ENCODE results near the gene CDR2L. TPM values are rescaled to one million over a fixed set of nuclear protein-coding genes. Genes with fewer than 3 reads are reported as not detected.

CDR2L gene
- total RNA-seq, 1 donor from 2014 or later: 52.3 TPM

GRCh38 chr17:74951065-74951464, 36.4 kb upstream of the CDR2L start:
- no peaks in the 10 kb centered on the region for H3K36me3 ChIP-seq (ENCODE audit: control insufficient read depth, insufficient read depth, low read length)
- DNase-seq (ENCODE audit: low read depth): no peak
- no peak for TF ChIP-seq CTCF (IDR thresholded peaks at IDR 0.05; ENCODE audit: insufficient read depth, low read length, poor library complexity, severe bottlenecking)
- H3K4me3 ChIP-seq (ENCODE audit: low read depth, low read length): no peak overlapping the region
- H3K27me3 ChIP-seq (ENCODE audit: control insufficient read depth, insufficient read depth, low read length): peaks cover 29% of the 10 kb centered on the region

GRCh38 chr17:74951680-74952421, 35.6 kb upstream of the CDR2L start:
- no peaks in the 10 kb centered on the region for H3K36me3 ChIP-seq (ENCODE audit: control insufficient read depth, insufficient read depth, low read length)
- no peak for TF ChIP-seq CTCF (IDR thresholded peaks at IDR 0.05; ENCODE audit: insufficient read depth, low read length, poor library complexity, severe bottlenecking)
- H3K4me3 ChIP-seq (ENCODE audit: low read depth, low read length): no peak overlapping the region
- no peak for DNase-seq (ENCODE audit: low read depth)
- H3K27me3 ChIP-seq (ENCODE audit: control insufficient read depth, insufficient read depth, low read length): peaks cover 26% of the 10 kb centered on the region

DNA sequence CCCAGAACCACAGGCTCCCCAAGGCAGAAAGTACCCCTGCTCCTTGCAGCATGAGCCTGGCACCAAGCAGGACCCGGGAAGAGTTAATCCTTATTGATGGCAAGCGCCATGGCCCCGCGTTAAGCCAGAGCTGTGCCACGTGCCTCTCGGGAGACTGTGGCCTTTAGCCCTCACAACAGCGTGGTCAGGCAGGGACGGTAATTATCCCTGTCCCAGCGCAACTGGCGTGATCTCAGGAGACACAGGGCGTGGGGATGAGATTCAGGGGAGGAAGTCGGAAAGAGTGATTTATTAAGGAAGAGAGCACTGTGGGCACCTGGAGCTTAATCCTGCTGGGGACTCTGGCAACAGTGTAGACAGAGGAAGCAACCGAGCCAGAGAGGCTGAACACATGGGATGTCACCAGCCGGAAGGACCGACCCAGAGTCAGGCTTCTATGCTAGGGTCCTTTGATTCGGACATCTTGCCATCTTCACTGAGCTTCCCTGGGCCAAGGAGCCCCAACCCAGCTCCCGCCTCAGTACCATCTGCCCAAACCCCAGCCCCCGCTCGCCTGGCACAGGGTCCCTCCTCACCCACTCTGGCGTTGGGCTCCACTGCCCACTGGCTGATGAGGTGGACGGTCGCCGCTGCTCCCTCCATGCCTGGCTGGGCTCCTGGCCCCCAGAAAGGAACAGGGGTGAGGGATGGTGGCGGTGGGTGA, 34.9 kb upstream of the CDR2L start:
- Histone ChIP-seq H3K36me3 (ENCODE audit: control insufficient read depth, insufficient read depth, low read length) (no peaks in the 10 kb centered on the region), H3K27me3 (ENCODE audit: control insufficient read depth, insufficient read depth, low read length) (peaks cover 23% of the 10 kb centered on the region), H3K4me3 (ENCODE audit: low read depth, low read length) (no peak overlapping the region)
- no peak for DNase-seq (ENCODE audit: low read depth)
- no peak for TF ChIP-seq CTCF (IDR thresholded peaks at IDR 0.05; ENCODE audit: insufficient read depth, low read length, poor library complexity, severe bottlenecking)

- no peak overlapping the region for H3K4me3 ChIP-seq (ENCODE audit: low read depth, low read length)
- no peaks in the 10 kb centered on the region for H3K36me3 ChIP-seq (ENCODE audit: control insufficient read depth, insufficient read depth, low read length)
- TF ChIP-seq CTCF (IDR thresholded peaks at IDR 0.05; ENCODE audit: insufficient read depth, low read length, poor library complexity, severe bottlenecking): no peak
- no peak for DNase-seq (ENCODE audit: low read depth)
- H3K27me3 ChIP-seq (ENCODE audit: control insufficient read depth, insufficient read depth, low read length): peaks cover 23% of the 10 kb centered on the region
These were observed 34.2 kb upstream of the CDR2L start for GRCh38 chr17:74953134-74953687.

DNA sequence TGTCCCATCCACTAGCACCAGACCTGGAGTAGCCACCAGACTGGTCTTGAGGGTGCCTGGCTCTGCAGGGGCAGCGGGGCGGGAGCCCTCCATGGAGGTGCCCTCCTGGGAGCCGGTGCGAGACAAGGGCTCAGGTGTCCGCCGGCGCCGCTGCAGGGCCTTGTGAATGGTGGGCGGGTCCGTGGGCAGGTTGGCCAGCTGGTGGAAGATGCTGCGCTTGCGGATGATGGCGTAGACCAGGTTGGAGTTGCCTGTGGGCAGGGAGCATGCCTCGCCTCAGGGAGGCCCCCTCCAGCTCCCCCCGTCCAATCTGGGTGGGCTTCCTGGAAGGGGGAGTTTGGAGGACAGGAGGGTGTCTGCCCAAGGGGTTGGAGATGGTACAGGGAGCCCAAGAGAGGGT, 33.3 kb upstream of the CDR2L start:
- Histone ChIP-seq H3K27me3 (ENCODE audit: control insufficient read depth, insufficient read depth, low read length) (peaks cover 21% of the 10 kb centered on the region), H3K4me3 (ENCODE audit: low read depth, low read length) (no peak overlapping the region), H3K36me3 (ENCODE audit: control insufficient read depth, insufficient read depth, low read length) (no peaks in the 10 kb centered on the region)
- no peak for TF ChIP-seq CTCF (IDR thresholded peaks at IDR 0.05; ENCODE audit: insufficient read depth, low read length, poor library complexity, severe bottlenecking)
- no peak for DNase-seq (ENCODE audit: low read depth)

Data from kidney epithelial cell (primary cell).